Suppressor macrophage treated with lipopolysaccharide for 1 hour (primary cell): Measurements from ENCODE around the gene SYNGAP1.
A peak's percentile ranks its signal among the peaks of the same experiment; 100 is the strongest.
"Not testable (repeated sequence)": the region's sequence is repeated elsewhere in the genome, so short reads cannot be mapped to it uniquely, and the experiment has no call there.

Experiments
- DNase-seq, 3 donors: peaks; one replicate each; pipeline ENCODE4 v3.0.0-alpha.2; 2020 to 2022

Gene SYNGAP1

GRCh38 chr6:33419580-33420490 is at the start of gene SYNGAP1:
Gene SYNGAP1 (plus strand): TSS chr6:33420065. CDS start chr6:33420265, 200 bp downstream.
- DNase-seq: no peak

- DNase-seq: not testable (repeated sequence)
Measured at GRCh38 chr6:33371901-33372300, 48.0 kb upstream of the SYNGAP1 start.

- DNase-seq: peak in 1 of 3 donors; percentile 18
Measured at GRCh38 chr6:33372526-33373123, 47.2 kb upstream of the SYNGAP1 start.

GRCh38 chr6:33373960-33374910 is 45.6 kb upstream of the SYNGAP1 start:
- DNase-seq: peak in 1 of 3 donors; percentile 24

GRCh38 chr6:33375143-33375671 is 44.7 kb upstream of the SYNGAP1 start:
- DNase-seq: peak; percentile 53 to 55 (median 54)

GRCh38 chr6:33377171-33377570 is 42.7 kb upstream of the SYNGAP1 start:
- no peak for DNase-seq

GRCh38 chr6:33379184-33379583 is 40.7 kb upstream of the SYNGAP1 start:
- not testable (repeated sequence) for DNase-seq

GRCh38 chr6:33380272-33380981 is 39.4 kb upstream of the SYNGAP1 start:
- DNase-seq: no peak

- DNase-seq: no peak
Measured at GRCh38 chr6:33383427-33384185, 36.3 kb upstream of the SYNGAP1 start.

- peak; percentile 33 to 58 (median 50) for DNase-seq
Measured at GRCh38 chr6:33384581-33385020, 35.3 kb upstream of the SYNGAP1 start.

GRCh38 chr6:33390173-33390572 is 29.7 kb upstream of the SYNGAP1 start:
- DNase-seq: no peak

- DNase-seq: no peak
Measured at GRCh38 chr6:33390767-33391277, 29.0 kb upstream of the SYNGAP1 start.

GRCh38 chr6:33391278-33391921 is 28.5 kb upstream of the SYNGAP1 start, which contains the start of gene KIFC1:
Gene KIFC1 (plus strand): TSS chr6:33391823. CDS start chr6:33391986, 163 bp downstream.
- DNase-seq: peak; percentile 99 to 100 (median 100)

- DNase-seq: peak; percentile 43 to 69 (median 63)
Measured at GRCh38 chr6:33391922-33392594, 27.8 kb upstream of the SYNGAP1 start.

- no peak for DNase-seq
Measured at GRCh38 chr6:33392595-33392948, 27.3 kb upstream of the SYNGAP1 start.

GRCh38 chr6:33392979-33393378 is 26.9 kb upstream of the SYNGAP1 start:
- DNase-seq: no peak

- no peak for DNase-seq
Measured at GRCh38 chr6:33397541-33397940, 22.3 kb upstream of the SYNGAP1 start.

GRCh38 chr6:33398601-33399000 is 21.3 kb upstream of the SYNGAP1 start:
- DNase-seq: not testable (repeated sequence)

GRCh38 chr6:33399881-33400280 is 20.0 kb upstream of the SYNGAP1 start:
- DNase-seq: not testable (repeated sequence)

- no peak for DNase-seq
Measured at GRCh38 chr6:33404884-33405283, 15.0 kb upstream of the SYNGAP1 start.
